ENCODE measurements around the gene NYAP1.
A peak's percentile ranks its signal among the peaks of the same experiment; 100 is the strongest.
"Not testable (repeated sequence)": the region's sequence is repeated elsewhere in the genome, so short reads cannot be mapped to it uniquely, and the experiment has no call there.

NYAP1 gene

GRCh38 chr7:100483090-100483721, 521 bp upstream of the NYAP1 start:
- peak; percentile 76 for DNase-seq (ENCODE audit: low read depth)

GRCh38 chr7:100484673-100485045, 932 bp downstream of the NYAP1 start:
- no peak for DNase-seq (ENCODE audit: low read depth)

GRCh38 chr7:100485471-100485876, 1.7 kb downstream of the NYAP1 start:
- DNase-seq (ENCODE audit: low read depth): no peak

- DNase-seq (ENCODE audit: low read depth): no peak
These were observed 2.4 kb downstream of the NYAP1 start for GRCh38 chr7:100486111-100486636.

- DNase-seq (ENCODE audit: low read depth): no peak
These were observed 3.2 kb downstream of the NYAP1 start for GRCh38 chr7:100486753-100487446.

- no peak for DNase-seq (ENCODE audit: low read depth)
These were observed 4.8 kb downstream of the NYAP1 start for GRCh38 chr7:100488333-100489095.

GRCh38 chr7:100489121-100489520, 5.4 kb downstream of the NYAP1 start:
- DNase-seq (ENCODE audit: low read depth): no peak

- no peak for DNase-seq (ENCODE audit: low read depth)
These were observed 6.1 kb downstream of the NYAP1 start for GRCh38 chr7:100489824-100490223.

GRCh38 chr7:100490483-100491191, 6.9 kb downstream of the NYAP1 start:
- no peak for DNase-seq (ENCODE audit: low read depth)

GRCh38 chr7:100491192-100491578, 7.5 kb downstream of the NYAP1 start:
- DNase-seq (ENCODE audit: low read depth): no peak

GRCh38 chr7:100492738-100493475, 9.2 kb downstream of the NYAP1 start:
- DNase-seq (ENCODE audit: low read depth): no peak

GRCh38 chr7:100493476-100494264, 9.9 kb downstream of the NYAP1 start:
- no peak for DNase-seq (ENCODE audit: low read depth)

GRCh38 chr7:100496509-100496908, 12.8 kb downstream of the NYAP1 start:
- no peak for DNase-seq (ENCODE audit: low read depth)

GRCh38 chr7:100500743-100501142, 17.0 kb downstream of the NYAP1 start:
- DNase-seq (ENCODE audit: low read depth): not testable (repeated sequence)

- not testable (repeated sequence) for DNase-seq (ENCODE audit: low read depth)
These were observed 20.3 kb downstream of the NYAP1 start for GRCh38 chr7:100504031-100504430.

GRCh38 chr7:100504887-100505611, 21.3 kb downstream of the NYAP1 start:
- DNase-seq (ENCODE audit: low read depth): no peak

- DNase-seq (ENCODE audit: low read depth): no peak
These were observed 22.7 kb downstream of the NYAP1 start for GRCh38 chr7:100506356-100506923.

- DNase-seq (ENCODE audit: low read depth): no peak
These were observed 25.5 kb downstream of the NYAP1 start for GRCh38 chr7:100509231-100509630.

GRCh38 chr7:100510437-100511239, 26.9 kb downstream of the NYAP1 start:
- no peak for DNase-seq (ENCODE audit: low read depth)
